ENCODE data around the gene ARMCX4. TPM values are rescaled to one million over a fixed set of nuclear protein-coding genes. Genes with fewer than 3 reads are reported as not detected.

ARMCX4 gene
- total and polyA plus RNA-seq, 2 of the 8 experiments (the other 6 are each of a cell fraction or from before 2014, with no cell fraction given), result 3.7 to 14.5 TPM

DNA sequence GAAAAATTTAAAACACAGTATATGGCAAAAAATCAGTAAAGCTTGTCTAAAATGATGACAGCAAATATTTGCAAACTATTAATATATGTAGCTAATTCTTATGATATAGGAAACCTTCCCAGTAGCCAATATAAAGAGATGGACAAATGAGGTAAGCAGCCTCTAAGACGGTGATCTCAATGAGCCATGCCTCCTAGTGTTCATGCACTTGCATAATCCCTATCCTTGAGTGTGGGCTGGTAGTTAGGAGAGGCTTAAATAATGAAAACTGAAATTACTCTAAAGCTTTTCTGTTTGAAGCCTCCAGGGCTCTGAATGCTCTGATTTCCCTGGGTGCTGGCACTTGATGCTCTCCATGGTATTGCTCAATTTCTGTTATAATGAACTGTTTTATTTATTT is 24.6 kb upstream of the ARMCX4 start (continued):
- no peak for TF ChIP-seq CTBP2 (IDR thresholded peaks at IDR 0.05; ENCODE audit: borderline replicate concordance, insufficient read depth, insufficient read length, low read length)
- no peak for TF ChIP-seq FOSL1 (IDR thresholded peaks at IDR 0.05; ENCODE audit: insufficient read depth, low read depth, low read length)
- TF ChIP-seq SP1 (IDR thresholded peaks at IDR 0.05; ENCODE audit: low read depth, low read length), result no peak

All from H1 (cell line).